HG02938 (cell line): Measurements from ENCODE around the gene ZFP90.
"Not testable (repeated sequence)": the region's sequence is repeated elsewhere in the genome, so short reads cannot be mapped to it uniquely, and the experiment has no call there.

Source experiments
- ATAC-seq: cut with Tn5 transposase; IDR thresholded peaks from one replicate; pipeline ENCODE4 v1.9.1; 2021; ENCODE audit warnings: mild to moderate bottlenecking, moderate library complexity; ENCODE audit not compliant: unreplicated experiment

The ZFP90 gene

GRCh38 chr16:68517606-68518166 is 21.4 kb upstream of the ZFP90 start:
- ATAC-seq = no peak

GRCh38 chr16:68519225-68519745 is 19.8 kb upstream of the ZFP90 start:
- no peak for ATAC-seq

GRCh38 chr16:68520649-68521086 is 18.4 kb upstream of the ZFP90 start:
- peak; percentile 75 for ATAC-seq

GRCh38 chr16:68524069-68524820 is 14.8 kb upstream of the ZFP90 start:
- no peak for ATAC-seq

- ATAC-seq = no peak
Observed at GRCh38 chr16:68526143-68526781, 12.8 kb upstream of the ZFP90 start.

- ATAC-seq = no peak
Observed at GRCh38 chr16:68526782-68527145, 12.3 kb upstream of the ZFP90 start.

GRCh38 chr16:68528233-68528632 is 10.9 kb upstream of the ZFP90 start:
- ATAC-seq = no peak

GRCh38 chr16:68528686-68529379 is 10.3 kb upstream of the ZFP90 start:
- no peak for ATAC-seq

GRCh38 chr16:68529608-68529930 is 9.5 kb upstream of the ZFP90 start:
- peak; percentile 16 for ATAC-seq

- peak; percentile 75 for ATAC-seq
Observed at GRCh38 chr16:68529931-68530701, 9.0 kb upstream of the ZFP90 start.

- no peak for ATAC-seq
Observed at GRCh38 chr16:68533937-68534336, 5.2 kb upstream of the ZFP90 start.

- no peak for ATAC-seq
Observed at GRCh38 chr16:68535331-68535730, 3.8 kb upstream of the ZFP90 start.

GRCh38 chr16:68539711-68540239 is 684 bp downstream of the ZFP90 start:
- ATAC-seq = no peak

- ATAC-seq = no peak
Observed at GRCh38 chr16:68548947-68549346, 9.9 kb downstream of the ZFP90 start.

GRCh38 chr16:68553186-68553585 is 14.1 kb downstream of the ZFP90 start:
- ATAC-seq = no peak

GRCh38 chr16:68560341-68560740 is 21.2 kb downstream of the ZFP90 start:
- ATAC-seq = not testable (repeated sequence)

- no peak for ATAC-seq
Observed at GRCh38 chr16:68563631-68564381, 24.7 kb downstream of the ZFP90 start.

- ATAC-seq = no peak
Observed at GRCh38 chr16:68564382-68564985, 25.4 kb downstream of the ZFP90 start.

- no peak for ATAC-seq
Observed at GRCh38 chr16:68574479-68574878, 35.4 kb downstream of the ZFP90 start.
